Astrocyte (in vitro differentiated cells and primary cell): ENCODE results near the gene UNC5C.

Experiments
- EZH2 ChIP-seq: IDR thresholded peaks from 2 replicates; pipeline ENCODE4 v1.6.1; 2012; ENCODE audit warnings: mild to moderate bottlenecking, low read length, inconsistent platforms; ENCODE audit not compliant: insufficient read depth
- TF ChIP-seq, protein P1 (sequence below): IDR thresholded peaks from 2 replicates; pipeline ENCODE4 v1.5.1; 2011; ENCODE audit warnings: low read depth, mild to moderate bottlenecking, inconsistent platforms, low read length, moderate library complexity; ENCODE audit not compliant: insufficient read depth

DNA sequence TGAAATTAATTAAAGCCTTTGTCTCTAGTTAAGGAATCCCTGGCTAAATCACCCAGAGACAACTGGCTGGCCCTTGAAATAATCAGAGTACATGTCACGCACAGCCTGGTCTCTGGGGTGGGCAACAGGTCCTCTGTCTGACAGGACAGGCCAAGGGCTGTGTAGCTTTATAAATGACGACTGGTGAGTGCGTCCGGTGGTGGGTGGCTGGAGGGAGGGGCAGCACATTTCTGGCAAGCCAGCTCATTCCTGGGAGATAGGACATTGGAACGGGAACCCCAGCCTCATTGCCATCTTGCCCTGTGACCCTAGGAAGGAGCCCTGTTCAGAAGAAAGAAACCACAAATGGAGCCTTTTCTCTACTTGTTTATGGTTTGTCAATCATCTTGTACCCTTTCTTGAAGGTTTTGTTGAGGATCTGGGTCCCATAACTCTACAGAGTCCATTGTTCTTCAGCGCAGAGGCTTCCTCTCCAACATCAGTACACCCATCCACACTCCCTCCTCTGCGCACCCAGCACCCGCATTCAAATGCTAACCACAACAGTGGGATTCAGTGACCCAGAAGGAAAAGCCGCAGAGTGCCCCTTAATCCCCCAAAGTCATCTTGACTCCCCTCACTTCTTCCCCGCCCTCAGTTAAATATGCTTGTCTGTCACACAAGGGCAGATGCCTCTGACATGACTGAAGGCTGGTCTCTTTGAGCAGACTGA is 368.1 kb downstream of the UNC5C start:
- TF ChIP-seq, protein P1, sequence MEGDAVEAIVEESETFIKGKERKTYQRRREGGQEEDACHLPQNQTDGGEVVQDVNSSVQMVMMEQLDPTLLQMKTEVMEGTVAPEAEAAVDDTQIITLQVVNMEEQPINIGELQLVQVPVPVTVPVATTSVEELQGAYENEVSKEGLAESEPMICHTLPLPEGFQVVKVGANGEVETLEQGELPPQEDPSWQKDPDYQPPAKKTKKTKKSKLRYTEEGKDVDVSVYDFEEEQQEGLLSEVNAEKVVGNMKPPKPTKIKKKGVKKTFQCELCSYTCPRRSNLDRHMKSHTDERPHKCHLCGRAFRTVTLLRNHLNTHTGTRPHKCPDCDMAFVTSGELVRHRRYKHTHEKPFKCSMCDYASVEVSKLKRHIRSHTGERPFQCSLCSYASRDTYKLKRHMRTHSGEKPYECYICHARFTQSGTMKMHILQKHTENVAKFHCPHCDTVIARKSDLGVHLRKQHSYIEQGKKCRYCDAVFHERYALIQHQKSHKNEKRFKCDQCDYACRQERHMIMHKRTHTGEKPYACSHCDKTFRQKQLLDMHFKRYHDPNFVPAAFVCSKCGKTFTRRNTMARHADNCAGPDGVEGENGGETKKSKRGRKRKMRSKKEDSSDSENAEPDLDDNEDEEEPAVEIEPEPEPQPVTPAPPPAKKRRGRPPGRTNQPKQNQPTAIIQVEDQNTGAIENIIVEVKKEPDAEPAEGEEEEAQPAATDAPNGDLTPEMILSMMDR, result no peak
- no peak for TF ChIP-seq EZH2
